Smooth muscle cell (in vitro differentiated cells): ENCODE measurements around the gene KRT75. TPM values are rescaled to one million over a fixed set of nuclear protein-coding genes. Genes with fewer than 3 reads are reported as not detected.

Experiments
- DNase-seq: peaks from one replicate; lab custom pipeline; 2025; ENCODE audit not compliant: unreplicated experiment; lab: John Stamatoyannopoulos, UW
- H2AFZ ChIP-seq: fragments of 200-600 bp; sonication (generic); 2 replicates; pipeline ENCODE4 v1.6.0; 2016; ENCODE audit warnings: antibody characterized with exemption, low read depth, mild to moderate bottlenecking
- H3F3A ChIP-seq: fragments of 200-600 bp; sonication (generic); 2 replicates; pipeline ENCODE4 v1.6.0; 2017; ENCODE audit warnings: antibody characterized with exemption, low read depth
- H3K27ac ChIP-seq: fragments of 200-600 bp; sonication (generic); 2 replicates; pipeline ENCODE4 v1.5.1; 2016; ENCODE audit warnings: low read depth, mild to moderate bottlenecking
- H3K27me3 ChIP-seq: fragments of 200-600 bp; sonication (generic); 2 replicates; pipeline ENCODE4 v1.6.1; 2016; ENCODE audit warnings: low read depth, mild to moderate bottlenecking
- H3K36me3 ChIP-seq: fragments of 200-600 bp; sonication (generic); 2 replicates; pipeline ENCODE4 v1.5.1; 2016; ENCODE audit warnings: low read depth
- H3K4me1 ChIP-seq: fragments of 200-600 bp; sonication (generic); 2 replicates; pipeline ENCODE4 v1.5.1; 2016; ENCODE audit warnings: low read depth
- H3K4me2 ChIP-seq: fragments of 200-600 bp; sonication (generic); 2 replicates; pipeline ENCODE4 v1.6.0; 2016; ENCODE audit warnings: mild to moderate bottlenecking
- H3K4me3 ChIP-seq: fragments of 200-600 bp; sonication (generic); 2 replicates; pipeline ENCODE4 v1.5.1; 2016; ENCODE audit warnings: mild to moderate bottlenecking
- H3K79me2 ChIP-seq: fragments of 200-600 bp; sonication (generic); 2 replicates; pipeline ENCODE4 v1.6.0; 2016; ENCODE audit warnings: low read depth, mild to moderate bottlenecking
- H3K9ac ChIP-seq: fragments of 200-600 bp; sonication (generic); 2 replicates; pipeline ENCODE4 v1.6.0; 2016; ENCODE audit warnings: low read depth
- H3K9me3 ChIP-seq: fragments of 200-600 bp; sonication (generic); replicated peaks from 2 replicates; pipeline ENCODE4 v1.5.1; 2016; ENCODE audit warnings: low read depth
- H4K20me1 ChIP-seq: fragments of 200-600 bp; sonication (generic); 2 replicates; pipeline ENCODE4 v1.6.0; 2016; ENCODE audit warnings: low read depth
- WGBS: methylation state at CpG from one replicate; pipeline ENCODE4 v1.1.7; 2016; ENCODE audit warnings: low lambda C conversion rate; 5-methylcytosine and 5-hydroxymethylcytosine counted together
- polyA plus RNA-seq: library from polyadenylated mRNA; unstranded; fragments of >200 nt; fragmentation: Nextera tagmentation; extraction: Ambion mirVana; gene quantifications from 2 replicates; pipeline ENCODE4 v1.2.1, GENCODE V29; 2016
- total RNA-seq: library from RNA; depleted of rRNA; stranded (reverse); fragments of >200 nt; gene quantifications from 2 replicates; pipeline ENCODE4 v1.2.3, GENCODE V29; 2014
- TF ChIP-seq, protein P1 (sequence below): fragments of 200-600 bp; sonication (generic); IDR thresholded peaks from 2 replicates; pipeline ENCODE4 v1.5.1; 2017; ENCODE audit warnings: borderline replicate concordance, mild to moderate bottlenecking, antibody characterized with exemption; ENCODE audit not compliant: insufficient read depth, poor library complexity, severe bottlenecking

KRT75 gene
- total and polyA plus RNA-seq, 2 experiments from 2014 or later = 0.37 to 1.9 TPM

DNA sequence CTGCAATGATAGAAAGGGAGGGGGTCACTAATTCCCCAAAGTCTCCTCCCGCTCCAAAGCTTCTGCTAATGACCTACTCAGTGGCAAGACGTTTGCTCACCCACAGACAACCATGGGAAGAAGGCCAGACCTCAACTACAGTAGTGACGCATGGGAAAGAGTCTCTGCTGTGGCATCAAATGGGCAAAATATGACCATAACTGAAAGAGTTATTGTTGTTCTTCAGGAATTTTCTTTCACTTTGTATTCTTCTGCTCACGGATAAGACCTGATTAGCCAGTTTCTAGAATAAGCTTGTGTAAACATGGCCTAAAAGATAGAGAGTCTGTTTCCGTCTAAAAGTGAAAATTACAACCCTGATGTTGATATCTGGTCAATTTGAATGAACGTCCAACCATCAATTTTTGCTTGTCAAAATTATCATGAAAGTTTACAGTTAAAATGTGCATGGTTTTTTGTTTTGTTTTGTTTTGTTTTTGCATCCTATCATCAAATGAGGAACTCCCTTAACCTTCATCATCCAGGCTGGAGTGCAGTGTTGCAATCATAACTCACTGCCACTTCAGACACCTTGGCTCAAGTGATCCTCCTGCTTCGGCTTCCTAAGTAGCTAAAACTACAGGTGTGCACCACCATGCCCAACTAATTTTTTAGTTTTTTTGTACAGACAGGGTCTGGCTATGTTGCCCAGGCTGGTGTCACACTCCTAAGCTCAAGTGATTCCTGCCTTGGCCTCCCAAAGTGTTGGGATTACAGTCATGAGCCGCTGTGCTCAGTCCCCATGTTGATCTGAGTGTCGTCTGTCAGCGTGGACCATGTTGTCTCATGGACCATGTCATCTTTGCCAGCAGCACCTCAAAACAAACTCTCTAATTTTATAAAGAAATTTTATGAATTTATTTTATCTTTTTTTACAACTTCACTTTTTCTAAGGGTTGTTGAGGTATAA lies 10.8 kb upstream of the KRT75 start:
- Histone ChIP-seq H3K9me3 (no peaks in the 10 kb centered on the region), H2AFZ (no peak overlapping the region), H3K4me2 (no peak overlapping the region), H4K20me1 (no peaks in the 10 kb centered on the region), H3K9ac (no peak overlapping the region), H3K27me3 (peaks cover 5% of the 10 kb centered on the region), H3K4me1 (peaks cover 26% of the 10 kb centered on the region), H3K79me2 (no peaks in the 10 kb centered on the region), H3K36me3 (no peaks in the 10 kb centered on the region), H3K4me3 (no peak overlapping the region), H3K27ac (no peak overlapping the region), H3F3A (peaks cover 7% of the 10 kb centered on the region)
- TF ChIP-seq, protein P1, sequence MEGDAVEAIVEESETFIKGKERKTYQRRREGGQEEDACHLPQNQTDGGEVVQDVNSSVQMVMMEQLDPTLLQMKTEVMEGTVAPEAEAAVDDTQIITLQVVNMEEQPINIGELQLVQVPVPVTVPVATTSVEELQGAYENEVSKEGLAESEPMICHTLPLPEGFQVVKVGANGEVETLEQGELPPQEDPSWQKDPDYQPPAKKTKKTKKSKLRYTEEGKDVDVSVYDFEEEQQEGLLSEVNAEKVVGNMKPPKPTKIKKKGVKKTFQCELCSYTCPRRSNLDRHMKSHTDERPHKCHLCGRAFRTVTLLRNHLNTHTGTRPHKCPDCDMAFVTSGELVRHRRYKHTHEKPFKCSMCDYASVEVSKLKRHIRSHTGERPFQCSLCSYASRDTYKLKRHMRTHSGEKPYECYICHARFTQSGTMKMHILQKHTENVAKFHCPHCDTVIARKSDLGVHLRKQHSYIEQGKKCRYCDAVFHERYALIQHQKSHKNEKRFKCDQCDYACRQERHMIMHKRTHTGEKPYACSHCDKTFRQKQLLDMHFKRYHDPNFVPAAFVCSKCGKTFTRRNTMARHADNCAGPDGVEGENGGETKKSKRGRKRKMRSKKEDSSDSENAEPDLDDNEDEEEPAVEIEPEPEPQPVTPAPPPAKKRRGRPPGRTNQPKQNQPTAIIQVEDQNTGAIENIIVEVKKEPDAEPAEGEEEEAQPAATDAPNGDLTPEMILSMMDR = no peak
- WGBS = 80% methylated on average over 10 of the region's 10 CpGs
- no peak for DNase-seq

DNA sequence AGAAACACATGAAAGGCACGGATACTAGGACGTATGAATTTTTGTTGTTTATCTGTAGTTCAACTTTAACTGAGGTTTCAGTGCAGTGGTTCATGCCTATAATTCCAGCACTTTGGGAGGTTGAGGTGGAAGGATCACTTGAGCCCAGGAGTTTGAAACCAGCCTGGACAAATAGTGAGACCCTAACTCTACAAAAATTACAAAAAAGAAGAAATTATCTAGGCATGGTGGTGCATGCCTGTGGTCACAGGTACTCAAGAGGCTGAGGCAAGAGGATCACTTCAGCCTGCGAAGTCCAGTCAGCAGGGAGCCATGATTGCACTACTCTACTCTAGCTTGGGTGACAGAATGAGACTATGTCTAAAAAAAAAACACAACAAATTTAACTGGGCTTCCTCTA lies 9.8 kb upstream of the KRT75 start:
- WGBS = 97% methylated on average over 3 of the region's 3 CpGs
- H3K27me3 ChIP-seq = peaks cover 5% of the 10 kb centered on the region
- no peak overlapping the region for H3K4me2 ChIP-seq
- H4K20me1 ChIP-seq = no peaks in the 10 kb centered on the region
- H3K4me3 ChIP-seq = no peak overlapping the region
- DNase-seq = no peak
- peaks cover 26% of the 10 kb centered on the region for H3K4me1 ChIP-seq
- H3K36me3 ChIP-seq = no peaks in the 10 kb centered on the region
- peaks cover 7% of the 10 kb centered on the region for H3F3A ChIP-seq
- H2AFZ ChIP-seq = no peak overlapping the region
- H3K79me2 ChIP-seq = no peaks in the 10 kb centered on the region
- H3K9ac ChIP-seq = no peak overlapping the region
- no peaks in the 10 kb centered on the region for H3K9me3 ChIP-seq
- no peak overlapping the region for H3K27ac ChIP-seq
- TF ChIP-seq, protein P1 = no peak

DNA sequence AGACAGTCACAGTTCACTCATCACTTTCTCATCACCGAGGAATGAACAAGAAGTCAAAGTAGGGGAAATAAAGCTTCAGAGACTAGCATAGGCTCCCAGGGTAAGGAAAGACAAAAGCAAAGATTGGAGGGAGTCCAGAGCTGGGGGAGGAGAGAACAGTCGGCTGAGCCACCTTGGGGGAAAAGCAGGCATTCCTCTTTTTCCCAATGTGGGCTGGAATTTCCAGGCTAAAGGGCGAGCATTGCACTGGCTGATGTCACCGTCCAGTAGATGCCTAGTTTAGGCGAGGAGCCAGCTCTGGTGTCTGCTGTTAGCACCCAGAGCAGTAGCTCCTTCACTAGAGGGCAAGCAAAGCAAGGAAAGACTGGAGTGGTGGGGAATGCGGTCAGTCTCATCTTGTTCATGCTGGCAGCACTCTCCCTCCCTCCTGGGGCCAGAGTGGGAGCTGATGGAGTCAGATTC lies 8.5 kb upstream of the KRT75 start:
- Histone ChIP-seq H3F3A (peaks cover 7% of the 10 kb centered on the region), H3K4me3 (no peak overlapping the region), H3K36me3 (no peaks in the 10 kb centered on the region), H3K4me1 (peaks cover 26% of the 10 kb centered on the region), H3K27me3 (no peaks in the 10 kb centered on the region), H3K79me2 (no peaks in the 10 kb centered on the region), H3K27ac (peak overlapping the region; percentile 95), H4K20me1 (no peaks in the 10 kb centered on the region), H3K9me3 (no peaks in the 10 kb centered on the region), H3K4me2 (peak overlapping the region; percentile 49), H2AFZ (no peak overlapping the region), H3K9ac (peak overlapping the region; percentile 84)
- DNase-seq = no peak
- TF ChIP-seq, protein P1 = no peak
- WGBS = 15% methylated on average over 6 of the region's 6 CpGs
